Stimulated activated CD8-positive, alpha-beta memory T cell treated with anti-CD3 and anti-CD28 coated beads, Interleukin-12 subunit alpha, Interleukin-12 subunit beta, amount 100 ng/mL, for 1 hour (primary cell): ENCODE measurements around the gene TAOK1.

Source experiments
- DNase-seq: peaks from one replicate; pipeline ENCODE4 v3.0.0-alpha.2; 2020; ENCODE audit warnings: low read depth

The TAOK1 gene

DNA sequence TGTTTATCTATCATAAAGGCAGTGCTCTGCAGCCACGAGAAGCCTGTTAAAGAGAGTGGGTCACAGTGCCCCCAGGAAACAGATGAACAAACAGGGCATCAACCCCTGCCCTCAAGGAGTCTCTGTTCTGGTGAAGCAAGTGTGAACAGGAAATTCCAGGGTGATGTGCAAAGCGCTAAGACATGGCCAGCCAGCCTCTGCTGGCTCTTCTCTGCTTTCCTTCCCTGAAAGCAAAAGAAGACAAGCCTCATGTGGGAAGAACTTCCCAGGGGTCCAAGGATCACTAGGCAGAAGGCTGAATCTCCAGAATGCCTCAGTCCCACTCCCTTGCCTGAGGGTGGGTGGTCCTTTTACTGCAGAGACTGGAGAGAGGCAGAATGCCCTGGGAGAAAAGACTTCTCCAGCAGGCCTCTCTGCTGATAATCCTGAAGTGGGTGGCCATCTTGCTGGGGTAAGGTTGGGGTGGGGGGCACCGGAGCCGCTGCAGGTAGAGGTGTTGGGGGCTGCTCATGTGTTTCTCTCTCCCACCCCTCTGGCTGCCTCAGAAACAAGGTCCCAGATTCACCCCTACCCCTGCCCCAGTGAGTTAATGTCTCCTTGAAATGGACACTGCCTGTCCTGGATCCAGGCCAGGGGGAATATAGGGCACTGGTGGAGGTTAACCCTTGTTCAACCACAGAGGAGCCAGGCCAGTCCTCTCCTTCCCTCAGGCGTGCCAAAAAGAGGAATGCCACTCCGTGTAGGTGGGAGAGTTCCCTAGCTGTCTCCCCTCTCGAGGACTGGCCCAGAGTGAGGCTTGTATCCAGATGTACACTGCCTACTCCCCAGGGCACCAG, 205.2 kb downstream of the TAOK1 start:
- no peak for DNase-seq

DNA sequence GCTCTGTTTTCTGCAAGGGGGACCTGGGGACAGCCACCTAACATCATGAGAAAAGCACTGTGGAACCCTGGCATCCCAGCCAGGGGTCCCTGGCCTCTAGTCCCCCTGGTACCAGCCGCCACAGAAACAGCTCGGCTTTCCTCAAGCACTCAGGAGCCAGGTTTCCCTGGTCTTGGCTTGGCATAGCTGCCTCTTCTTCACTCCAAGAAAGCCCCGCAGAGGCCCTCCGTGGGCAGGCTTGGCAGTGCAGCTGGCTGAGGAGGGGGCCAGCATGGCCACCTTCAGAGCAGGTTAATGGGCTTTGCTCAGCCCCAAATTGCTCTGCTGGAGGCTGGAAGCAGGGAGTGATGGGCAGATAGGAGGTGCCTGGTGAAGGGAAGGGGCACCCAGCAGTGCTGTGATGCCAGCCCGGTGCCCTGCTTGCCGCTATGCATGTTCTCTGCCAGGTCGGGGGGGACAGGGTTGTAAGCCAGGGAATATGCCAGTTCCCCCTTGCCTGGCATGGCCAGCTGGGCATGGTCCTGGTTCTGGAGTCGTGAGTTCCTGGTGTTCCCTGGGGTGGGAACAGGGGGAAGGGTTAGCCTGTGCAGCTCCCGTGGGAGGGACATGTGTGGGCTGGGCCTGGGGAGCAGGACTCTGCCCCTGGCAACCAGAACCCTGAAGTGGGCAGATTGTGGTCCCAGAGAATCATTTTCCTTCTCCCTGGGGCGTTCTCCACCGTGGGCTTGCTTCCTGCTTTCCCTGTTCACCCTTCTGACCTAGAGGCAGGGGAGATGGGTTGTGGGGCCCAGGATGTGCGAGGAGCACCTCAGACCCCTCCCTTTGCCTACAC, 206.0 kb downstream of the TAOK1 start:
- no peak for DNase-seq

DNA sequence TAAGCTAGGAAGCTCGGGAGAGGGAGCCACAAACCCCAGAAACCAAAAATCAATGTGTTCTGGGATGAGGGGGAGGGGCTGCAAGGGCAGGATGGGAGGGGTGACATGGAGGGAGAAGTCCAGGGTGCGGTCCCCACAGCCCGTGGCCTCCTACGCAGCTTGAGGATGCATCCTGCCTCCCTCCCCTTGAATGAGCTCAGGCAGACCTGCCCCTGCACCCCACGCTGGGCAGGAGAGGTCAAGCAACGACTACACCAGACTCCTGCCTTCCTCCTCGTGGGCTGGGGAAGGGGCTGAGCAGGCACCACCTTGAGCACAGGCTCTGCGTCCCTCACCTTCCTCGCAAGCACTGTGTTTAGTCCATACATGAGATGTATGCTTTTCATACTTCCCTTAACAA, 206.6 kb downstream of the TAOK1 start:
- DNase-seq: no peak

DNA sequence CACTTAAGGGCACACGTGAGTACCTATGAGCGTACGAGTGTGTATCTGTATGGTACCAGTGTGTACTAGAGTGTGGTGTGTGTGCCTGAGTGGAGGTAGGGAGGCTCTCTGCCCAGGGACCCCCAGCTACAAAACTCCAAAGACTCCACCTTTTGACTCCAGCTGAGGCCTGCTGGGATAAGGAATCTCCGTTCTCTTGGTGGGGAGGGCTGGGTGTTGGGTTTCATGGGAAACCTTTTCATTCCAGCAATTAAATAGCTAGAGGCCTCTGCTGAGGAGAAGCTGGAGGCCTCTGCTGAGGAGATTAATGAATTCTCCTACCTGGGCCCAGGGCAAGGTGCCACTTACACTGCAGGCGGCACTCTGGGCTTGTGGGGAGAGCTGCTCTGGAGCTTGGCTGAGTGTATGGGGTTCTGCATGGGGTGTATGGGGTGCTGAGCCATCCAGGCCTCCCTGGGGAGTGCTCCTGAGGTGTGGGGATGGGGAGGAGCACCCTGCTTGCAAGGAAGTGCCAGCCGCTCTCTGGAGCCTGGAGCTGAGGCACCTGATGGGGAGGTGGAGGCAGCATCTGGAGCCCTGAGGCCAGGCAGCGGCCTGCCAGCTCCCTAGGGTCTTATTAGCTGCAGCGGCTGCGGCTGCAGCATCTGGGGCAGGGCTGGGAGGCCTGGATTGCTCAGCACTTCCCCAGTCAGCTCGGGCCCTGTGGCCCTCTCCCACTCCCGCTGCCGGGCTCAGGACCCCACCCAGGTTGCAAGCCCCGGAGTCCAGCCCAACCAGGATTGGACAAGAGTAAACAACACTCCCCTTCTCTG, 207.4 kb downstream of the TAOK1 start:
- no peak for DNase-seq
